ENCODE measurements around the gene FAM135A. TPM values are rescaled to one million over a fixed set of nuclear protein-coding genes. Genes with fewer than 3 reads are reported as not detected.

FAM135A gene
- total and polyA plus RNA-seq, 9 of the 15 experiments (the other 6 are each of a cell fraction or from before 2014, with no cell fraction given): 7.4 to 32.9 (median 19.2) TPM

DNA sequence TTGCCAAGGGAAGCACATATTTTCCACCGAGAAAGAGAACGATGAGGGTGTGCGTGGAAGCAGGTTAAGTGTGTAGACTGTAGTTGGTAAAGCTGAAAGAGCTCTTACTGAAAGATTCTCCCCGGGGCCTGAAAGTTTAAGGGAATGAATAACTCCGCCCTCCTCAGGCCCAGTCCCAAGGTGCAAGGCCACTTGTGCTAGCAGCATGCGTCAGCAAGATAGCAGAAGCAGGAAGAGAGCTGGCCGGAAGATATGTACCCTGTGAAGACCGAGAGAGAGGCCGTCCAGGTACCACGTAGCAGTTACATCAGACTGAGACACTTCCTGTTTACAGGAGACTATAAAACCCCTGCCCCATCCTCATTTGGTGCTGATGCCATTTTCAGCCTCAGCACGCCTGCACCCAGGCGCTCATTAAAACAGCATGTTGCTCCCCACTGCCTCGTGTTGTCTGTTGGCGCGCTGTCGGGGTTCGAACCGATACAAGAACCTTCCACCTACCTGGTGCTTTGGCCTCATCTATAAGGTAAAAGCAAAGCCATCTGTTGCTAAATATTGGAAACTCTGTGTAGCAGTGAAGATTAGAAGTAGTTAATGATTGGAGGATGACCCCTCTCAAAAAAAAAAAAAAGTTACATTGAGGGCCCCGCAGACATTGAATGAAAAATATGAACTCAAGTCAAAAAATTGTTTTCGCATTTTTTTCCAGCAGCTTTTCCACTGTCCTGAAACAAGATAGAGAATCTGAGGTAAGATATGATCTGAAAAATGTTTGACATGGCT, 18.6 kb upstream of the FAM135A start (continued):
- TF ChIP-seq, protein P1, sequence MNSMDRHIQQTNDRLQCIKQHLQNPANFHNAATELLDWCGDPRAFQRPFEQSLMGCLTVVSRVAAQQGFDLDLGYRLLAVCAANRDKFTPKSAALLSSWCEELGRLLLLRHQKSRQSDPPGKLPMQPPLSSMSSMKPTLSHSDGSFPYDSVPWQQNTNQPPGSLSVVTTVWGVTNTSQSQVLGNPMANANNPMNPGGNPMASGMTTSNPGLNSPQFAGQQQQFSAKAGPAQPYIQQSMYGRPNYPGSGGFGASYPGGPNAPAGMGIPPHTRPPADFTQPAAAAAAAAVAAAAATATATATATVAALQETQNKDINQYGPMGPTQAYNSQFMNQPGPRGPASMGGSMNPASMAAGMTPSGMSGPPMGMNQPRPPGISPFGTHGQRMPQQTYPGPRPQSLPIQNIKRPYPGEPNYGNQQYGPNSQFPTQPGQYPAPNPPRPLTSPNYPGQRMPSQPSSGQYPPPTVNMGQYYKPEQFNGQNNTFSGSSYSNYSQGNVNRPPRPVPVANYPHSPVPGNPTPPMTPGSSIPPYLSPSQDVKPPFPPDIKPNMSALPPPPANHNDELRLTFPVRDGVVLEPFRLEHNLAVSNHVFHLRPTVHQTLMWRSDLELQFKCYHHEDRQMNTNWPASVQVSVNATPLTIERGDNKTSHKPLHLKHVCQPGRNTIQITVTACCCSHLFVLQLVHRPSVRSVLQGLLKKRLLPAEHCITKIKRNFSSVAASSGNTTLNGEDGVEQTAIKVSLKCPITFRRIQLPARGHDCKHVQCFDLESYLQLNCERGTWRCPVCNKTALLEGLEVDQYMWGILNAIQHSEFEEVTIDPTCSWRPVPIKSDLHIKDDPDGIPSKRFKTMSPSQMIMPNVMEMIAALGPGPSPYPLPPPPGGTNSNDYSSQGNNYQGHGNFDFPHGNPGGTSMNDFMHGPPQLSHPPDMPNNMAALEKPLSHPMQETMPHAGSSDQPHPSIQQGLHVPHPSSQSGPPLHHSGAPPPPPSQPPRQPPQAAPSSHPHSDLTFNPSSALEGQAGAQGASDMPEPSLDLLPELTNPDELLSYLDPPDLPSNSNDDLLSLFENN (IDR thresholded peaks at IDR 0.05; ENCODE audit: low read depth in 2 of 2, low read length in 2 of 2): peak in 1 of 2 experiments; percentile 86; a peak in 1 of 4 replicates
- no peak for TF ChIP-seq KLF1 (tag; IDR thresholded peaks at IDR 0.05)
- no peak for TF ChIP-seq CHD2 (IDR thresholded peaks at IDR 0.05; ENCODE audit: low read depth, low read length)
- 0 out of 2 replicates have a peak, but pooled peaks have one; percentile 44 for TF ChIP-seq ARID3B (CRISPR knock-in tag; IDR thresholded peaks at IDR 0.05; ENCODE audit: borderline replicate concordance)
- TF ChIP-seq RBM25 (IDR thresholded peaks at IDR 0.05; ENCODE audit: low read depth, low read length, severe bottlenecking): no peak
- TF ChIP-seq SAFB2 (IDR thresholded peaks at IDR 0.05; ENCODE audit: borderline replicate concordance, low read depth, low read length, severe bottlenecking): no peak
- TF ChIP-seq ZNF583 (CRISPR knock-in tag; IDR thresholded peaks at IDR 0.05): peak; percentile 42; the same call in 1 of the 2 replicates
- TF ChIP-seq HNRNPUL1 (IDR thresholded peaks at IDR 0.05; ENCODE audit: low read length): no peak
- no peak for TF ChIP-seq ETS2 (tag; IDR thresholded peaks at IDR 0.05; ENCODE audit: borderline replicate concordance, poor library complexity, severe bottlenecking)
- no peak for TF ChIP-seq MYBL2 (IDR thresholded peaks at IDR 0.05; ENCODE audit: low read depth)
- no peak for TF ChIP-seq MYBL2 (CRISPR knock-in tag; IDR thresholded peaks at IDR 0.05; ENCODE audit: borderline replicate concordance)
- 0 out of 2 replicates have a peak, but pooled peaks have one; percentile 38 for TF ChIP-seq ARID2 (IDR thresholded peaks at IDR 0.05)
- 0 out of 2 replicates have a peak, but pooled peaks have one; percentile 27 for TF ChIP-seq TCF7 (IDR thresholded peaks at IDR 0.05; ENCODE audit: borderline replicate concordance)
- no peak for TF ChIP-seq HDAC6 (IDR thresholded peaks at IDR 0.05; ENCODE audit: low read depth, low read length)
- TF ChIP-seq RBM34 (IDR thresholded peaks at IDR 0.05; ENCODE audit: borderline replicate concordance, insufficient read depth, low read length): no peak
- TF ChIP-seq STAT6 (CRISPR knock-in tag; IDR thresholded peaks at IDR 0.05): peak; percentile 27; the same call in 1 of the 2 replicates
- no peak for TF ChIP-seq ZZZ3 (IDR thresholded peaks at IDR 0.05)
